HEK293 (cell line): ENCODE measurements around the gene SLC24A2.

Experiments
- CTCF ChIP-seq: fragments of 450-650 bp; formaldehyde crosslinking; IDR thresholded peaks from 2 replicates; pipeline ENCODE4 v1.5.1; 2016; ENCODE audit warnings: missing biosample characterization, missing genetic modification characterization
- KLF17 ChIP-seq: fragments of 450-650 bp; formaldehyde crosslinking; IDR thresholded peaks from 2 replicates; pipeline ENCODE4 v1.5.1; 2016; ENCODE audit warnings: missing biosample characterization, missing genetic modification characterization
- YY1 ChIP-seq: fragments of 450-650 bp; formaldehyde crosslinking; IDR thresholded peaks from 2 replicates; pipeline ENCODE4 v1.5.1; 2018; ENCODE audit warnings: missing biosample characterization, missing genetic modification characterization
- ZBTB10 ChIP-seq: fragments of 450-650 bp; formaldehyde crosslinking; IDR thresholded peaks from 2 replicates; pipeline ENCODE4 v1.5.1; 2016; ENCODE audit warnings: missing biosample characterization, missing genetic modification characterization
- ZBTB21 ChIP-seq: fragments of 450-650 bp; formaldehyde crosslinking; IDR thresholded peaks from 2 replicates; pipeline ENCODE4 v1.5.1; 2017; ENCODE audit warnings: missing biosample characterization, missing genetic modification characterization
- ZBTB49 ChIP-seq: fragments of 450-650 bp; formaldehyde crosslinking; IDR thresholded peaks from 2 replicates; pipeline ENCODE4 v1.5.1; 2016; ENCODE audit warnings: missing biosample characterization, missing genetic modification characterization, low read depth
- ZEB2 ChIP-seq: fragments of 450-650 bp; formaldehyde crosslinking; IDR thresholded peaks from 2 replicates; pipeline ENCODE4 v1.5.1; 2016; ENCODE audit warnings: missing biosample characterization, missing genetic modification characterization

GRCh38 chr9:19807182-19807892, 18.5 kb upstream of the SLC24A2 start:
- TF ChIP-seq ZEB2 (tag by site-specific recombination) (no peak), ZBTB10 (tag by site-specific recombination) (no peak), ZBTB49 (tag by site-specific recombination) (no peak), CTCF (no peak), YY1 (tag by site-specific recombination) (no peak), ZBTB21 (tag by site-specific recombination) (no peak), KLF17 (tag by site-specific recombination) (no peak)
